Measurements from ENCODE around the gene SLX4.

DNA sequence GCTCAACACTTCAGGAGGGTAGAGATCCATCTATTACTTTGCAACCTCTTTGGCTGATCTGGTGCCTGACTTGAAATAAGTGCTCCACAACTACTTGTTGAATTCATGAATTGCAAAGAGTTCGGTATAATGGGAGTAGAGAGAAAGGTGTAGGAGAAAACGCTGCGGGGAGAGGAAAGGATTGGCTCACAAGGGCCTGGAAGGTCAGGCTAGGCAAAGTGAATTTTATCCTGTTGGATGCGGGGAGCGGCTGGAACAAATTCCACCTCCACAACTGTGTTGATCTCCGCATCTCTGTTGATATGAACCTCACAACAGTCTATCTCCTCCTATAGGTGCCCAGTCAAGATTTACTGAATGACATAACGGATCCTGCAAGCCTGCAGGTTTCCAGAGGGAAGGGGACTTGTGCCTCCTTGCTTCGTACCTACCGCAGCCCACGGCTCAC lies 684 bp downstream of the SLX4 start:
- TF ChIP-seq, protein P1, sequence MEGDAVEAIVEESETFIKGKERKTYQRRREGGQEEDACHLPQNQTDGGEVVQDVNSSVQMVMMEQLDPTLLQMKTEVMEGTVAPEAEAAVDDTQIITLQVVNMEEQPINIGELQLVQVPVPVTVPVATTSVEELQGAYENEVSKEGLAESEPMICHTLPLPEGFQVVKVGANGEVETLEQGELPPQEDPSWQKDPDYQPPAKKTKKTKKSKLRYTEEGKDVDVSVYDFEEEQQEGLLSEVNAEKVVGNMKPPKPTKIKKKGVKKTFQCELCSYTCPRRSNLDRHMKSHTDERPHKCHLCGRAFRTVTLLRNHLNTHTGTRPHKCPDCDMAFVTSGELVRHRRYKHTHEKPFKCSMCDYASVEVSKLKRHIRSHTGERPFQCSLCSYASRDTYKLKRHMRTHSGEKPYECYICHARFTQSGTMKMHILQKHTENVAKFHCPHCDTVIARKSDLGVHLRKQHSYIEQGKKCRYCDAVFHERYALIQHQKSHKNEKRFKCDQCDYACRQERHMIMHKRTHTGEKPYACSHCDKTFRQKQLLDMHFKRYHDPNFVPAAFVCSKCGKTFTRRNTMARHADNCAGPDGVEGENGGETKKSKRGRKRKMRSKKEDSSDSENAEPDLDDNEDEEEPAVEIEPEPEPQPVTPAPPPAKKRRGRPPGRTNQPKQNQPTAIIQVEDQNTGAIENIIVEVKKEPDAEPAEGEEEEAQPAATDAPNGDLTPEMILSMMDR (IDR thresholded peaks at IDR 0.05; ENCODE audit: insufficient read depth, low read length) = no peak
- no peak for TF ChIP-seq POLR2AphosphoS5 (IDR thresholded peaks at IDR 0.05; ENCODE audit: low read depth)

All from HL-60 (cell line).